SHP77 (cell line): Measurements from ENCODE around the gene HEATR1.

ENCODE experiments used
- DNase-seq, 2 experiments: peaks; one replicate each; lab custom pipeline; 2025; lab: John Stamatoyannopoulos, UW

Gene HEATR1

DNA sequence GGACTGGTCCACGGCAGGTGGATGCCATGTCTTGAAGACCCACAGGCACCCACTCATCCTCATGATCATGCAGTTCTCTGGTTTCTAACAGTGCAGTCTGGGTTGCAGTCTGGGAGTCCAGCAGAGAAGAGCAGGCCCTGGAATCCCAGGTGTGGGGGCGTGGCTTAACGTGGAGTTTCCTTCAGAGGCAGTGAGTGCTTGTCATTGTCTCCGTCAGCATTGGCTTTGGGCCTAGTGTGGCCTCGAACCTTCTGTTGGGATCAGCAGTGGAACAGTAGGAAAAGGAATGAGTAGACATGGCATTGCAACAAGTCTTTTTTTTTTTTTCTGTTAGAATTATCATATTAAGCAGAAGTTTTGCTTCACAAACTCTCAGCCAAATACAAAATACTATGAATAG, 67.8 kb downstream of the HEATR1 start:
- DNase-seq = no peak

- no peak for DNase-seq
These were observed 68.6 kb downstream of the HEATR1 start for GRCh38 chr1:236535662-236536161.

- no peak for DNase-seq
These were observed 69.1 kb downstream of the HEATR1 start for GRCh38 chr1:236535190-236535589.

- no peak for DNase-seq
These were observed 70.1 kb downstream of the HEATR1 start for GRCh38 chr1:236534151-236534651.

- no peak for DNase-seq
These were observed 71.5 kb downstream of the HEATR1 start for GRCh38 chr1:236532850-236533249.

GRCh38 chr1:236530959-236531358, 73.4 kb downstream of the HEATR1 start:
- DNase-seq = no peak

GRCh38 chr1:236530286-236530685, 74.0 kb downstream of the HEATR1 start:
- DNase-seq = no peak

GRCh38 chr1:236526079-236526478, 78.2 kb downstream of the HEATR1 start:
- no peak for DNase-seq

- DNase-seq = no peak
These were observed 79.5 kb downstream of the HEATR1 start for GRCh38 chr1:236524895-236525184.

GRCh38 chr1:236524142-236524894, 80.0 kb downstream of the HEATR1 start:
- DNase-seq = peak; percentile 61 to 82

GRCh38 chr1:236523704-236524141, 80.6 kb downstream of the HEATR1 start, which contains the start of gene LGALS8:
Gene LGALS8, plus strand, starts transcription at chr1:236523982. Its CDS starts 2,089 bp downstream, at chr1:236526071.
- peak; percentile 73 to 84 for DNase-seq

GRCh38 chr1:236522937-236523703, 81.2 kb downstream of the HEATR1 start:
- peak in 1 of 2 experiments; percentile 34 for DNase-seq

- DNase-seq = no peak
These were observed 83.8 kb downstream of the HEATR1 start for GRCh38 chr1:236520445-236521005.

GRCh38 chr1:236518322-236518721, 86.0 kb downstream of the HEATR1 start:
- DNase-seq = no peak

DNA sequence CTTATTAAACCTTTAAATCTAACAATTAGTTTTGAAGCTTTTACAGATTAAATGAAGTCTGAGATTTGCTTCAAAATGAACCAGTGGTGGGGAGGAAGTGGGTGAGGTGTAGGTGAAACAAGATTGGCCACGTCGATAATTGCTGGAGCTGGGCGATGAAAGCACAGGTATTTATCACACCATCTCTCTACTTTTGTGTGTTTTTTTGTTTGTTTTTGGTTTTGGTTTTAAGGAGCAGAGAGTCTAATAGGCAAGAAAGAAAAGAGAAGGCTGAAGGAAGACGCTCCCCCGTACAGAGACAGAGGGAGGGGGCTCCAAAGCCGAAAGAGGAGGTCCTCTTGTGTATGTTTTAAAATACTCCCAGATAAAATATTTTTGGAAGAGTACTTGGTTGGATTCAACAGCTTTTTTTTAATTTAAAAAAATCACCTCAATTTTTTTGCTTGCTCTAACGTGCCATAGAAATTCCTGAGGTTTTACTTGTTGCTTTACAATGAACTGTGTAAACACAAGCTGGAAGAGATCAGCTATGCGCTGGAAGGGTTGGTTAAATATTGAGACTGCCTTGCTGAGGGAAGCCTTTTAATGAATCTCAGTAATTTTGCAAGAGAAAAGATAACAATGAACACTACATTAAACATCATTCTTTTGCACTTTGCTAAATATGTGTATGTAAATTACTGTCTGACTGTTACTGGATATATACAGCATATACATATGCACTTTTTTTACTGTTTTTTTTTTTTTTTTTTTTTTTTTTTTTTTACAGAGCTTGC, 87.2 kb downstream of the HEATR1 start:
- DNase-seq = peak; percentile 15 to 20

GRCh38 chr1:236515443-236515958, 88.8 kb downstream of the HEATR1 start:
- peak; percentile 89 to 92 for DNase-seq

DNA sequence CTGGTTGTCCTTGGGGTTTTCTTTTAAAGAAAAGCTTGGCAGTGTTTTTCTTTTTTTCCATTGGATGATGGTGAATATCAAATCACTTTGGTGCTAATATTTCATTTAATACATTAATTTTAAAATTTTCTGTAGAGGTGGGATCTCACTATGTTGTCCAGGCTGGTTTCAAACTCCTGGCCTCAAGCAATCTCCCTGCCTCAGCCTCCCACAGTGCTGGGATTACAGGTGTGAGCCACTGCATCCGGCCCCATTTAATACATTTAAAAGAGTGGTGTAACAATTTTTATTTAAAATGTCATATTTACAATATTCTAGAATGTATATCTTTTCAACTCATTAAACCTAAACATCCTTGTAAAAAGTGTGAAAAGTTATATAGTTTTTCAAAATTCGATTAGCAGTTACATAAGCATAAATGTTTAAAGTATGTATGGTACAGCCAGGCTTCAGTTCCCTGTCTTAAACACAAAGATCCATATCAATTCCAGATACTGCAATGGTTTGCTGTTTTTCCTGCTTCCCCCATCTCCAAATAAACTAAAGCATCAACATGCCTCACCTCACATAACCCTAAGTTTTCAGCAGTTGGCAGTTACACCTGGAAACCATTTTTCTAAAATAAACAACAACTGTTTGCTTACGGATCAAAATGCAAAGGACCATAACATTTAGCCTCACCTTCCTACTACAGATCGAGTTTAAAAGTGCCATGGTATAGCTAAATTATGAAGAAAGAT, 89.4 kb downstream of the HEATR1 start:
- DNase-seq = peak; percentile 74 to 86

- no peak for DNase-seq
These were observed 92.4 kb downstream of the HEATR1 start for GRCh38 chr1:236511735-236512418.

DNA sequence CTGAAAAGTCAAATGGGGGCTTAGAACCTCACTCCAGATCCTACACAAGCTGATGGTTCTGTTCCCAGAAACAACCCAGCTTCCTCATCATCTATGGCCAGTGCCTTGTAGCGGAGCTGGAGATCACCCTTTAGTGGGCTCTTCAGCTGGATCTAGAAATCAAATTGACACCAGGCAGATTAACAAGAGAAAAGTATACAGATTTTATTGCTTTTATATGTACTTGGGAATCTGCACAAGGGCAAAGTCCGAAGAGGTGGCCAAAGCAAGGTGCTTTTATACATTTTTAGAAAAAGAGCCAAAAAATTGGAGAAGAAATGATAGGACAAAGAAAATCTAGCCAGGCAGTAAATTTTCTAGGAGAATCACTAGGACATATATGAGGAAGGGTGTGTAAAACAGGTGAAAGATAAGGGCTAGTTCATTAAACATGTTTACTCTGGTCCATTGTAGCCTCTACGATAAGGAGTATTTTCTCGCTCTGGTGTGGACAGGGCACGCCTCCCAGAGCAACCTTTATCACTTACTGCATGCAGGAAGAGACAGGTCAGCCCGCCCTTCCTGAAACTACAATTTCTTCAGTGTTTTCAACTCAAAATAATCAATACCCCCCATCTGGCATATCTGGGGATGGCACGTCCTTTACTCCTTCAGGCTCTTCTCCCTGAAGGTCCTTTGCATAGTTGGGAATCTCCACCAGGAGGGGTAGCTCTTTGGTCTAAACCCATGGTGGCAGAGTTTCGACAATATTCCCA, 94.5 kb downstream of the HEATR1 start:
- no peak for DNase-seq

DNA sequence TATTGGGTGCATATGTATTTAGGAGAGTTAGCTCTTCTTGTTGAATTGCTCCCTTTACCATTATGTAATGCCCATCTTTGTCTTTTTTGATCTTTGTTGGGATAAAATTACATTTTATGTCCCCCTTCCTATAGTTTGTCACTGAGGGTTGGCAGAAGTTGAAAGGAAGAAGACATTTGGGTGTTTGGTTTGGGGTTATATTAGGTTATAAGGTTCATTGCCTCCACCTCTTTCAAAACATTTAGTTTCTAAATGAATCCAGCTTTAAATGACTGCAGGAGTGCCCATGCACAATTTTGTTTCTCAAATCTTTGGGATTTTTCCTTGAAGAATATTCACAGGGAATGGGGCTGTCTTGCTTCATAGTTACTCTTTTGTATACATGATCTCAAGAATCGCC, 95.1 kb downstream of the HEATR1 start:
- no peak for DNase-seq
